HG03064 (cell line): ENCODE results near the gene PSME2.

Experiments
- ATAC-seq: cut with Tn5 transposase; IDR thresholded peaks from one replicate; pipeline ENCODE4 v1.9.1; 2021; ENCODE audit warnings: low read depth; ENCODE audit not compliant: unreplicated experiment

Gene PSME2

GRCh38 chr14:24179961-24180796 lies 33.8 kb upstream of the PSME2 start:
- no peak for ATAC-seq

GRCh38 chr14:24179294-24179960 lies 33.0 kb upstream of the PSME2 start:
- ATAC-seq: no peak

DNA sequence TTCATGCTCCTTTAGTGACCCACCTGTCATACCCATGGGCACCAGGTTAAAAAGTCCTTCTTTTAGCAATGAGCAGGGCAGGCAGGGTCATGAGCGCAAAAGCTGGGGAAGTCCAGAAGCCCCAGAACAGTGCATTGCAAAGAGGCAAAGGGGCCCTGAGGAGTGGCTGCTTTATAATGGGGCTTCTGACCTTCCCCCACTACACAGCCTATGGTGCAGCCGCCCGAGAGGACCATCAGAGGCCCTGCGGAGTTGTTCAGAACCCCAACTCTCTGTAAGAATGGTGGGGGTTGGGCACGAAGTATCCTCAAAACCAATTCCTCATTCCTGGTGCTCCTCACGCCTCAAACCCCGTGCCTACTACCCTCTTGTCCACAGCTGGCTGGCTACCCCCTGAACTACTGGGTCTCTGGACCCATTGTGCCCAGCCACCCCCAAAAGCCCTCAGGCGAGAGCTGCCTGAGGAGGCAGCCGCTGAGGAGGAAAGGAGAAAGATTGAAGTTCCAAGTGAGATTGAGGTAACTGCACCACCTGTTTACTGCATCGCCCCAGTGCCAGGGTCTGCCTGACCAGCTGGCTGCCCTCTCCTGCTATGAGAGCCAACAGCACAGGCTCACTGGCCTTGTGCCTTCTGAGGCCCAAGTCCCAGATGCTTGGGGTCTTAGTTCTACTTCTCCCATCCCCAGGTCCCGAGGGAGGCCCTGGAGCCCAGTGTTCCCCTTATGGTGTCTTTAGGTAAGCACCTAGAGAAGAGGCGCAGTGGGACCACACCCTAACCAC lies 32.2 kb upstream of the PSME2 start:
- no peak for ATAC-seq

DNA sequence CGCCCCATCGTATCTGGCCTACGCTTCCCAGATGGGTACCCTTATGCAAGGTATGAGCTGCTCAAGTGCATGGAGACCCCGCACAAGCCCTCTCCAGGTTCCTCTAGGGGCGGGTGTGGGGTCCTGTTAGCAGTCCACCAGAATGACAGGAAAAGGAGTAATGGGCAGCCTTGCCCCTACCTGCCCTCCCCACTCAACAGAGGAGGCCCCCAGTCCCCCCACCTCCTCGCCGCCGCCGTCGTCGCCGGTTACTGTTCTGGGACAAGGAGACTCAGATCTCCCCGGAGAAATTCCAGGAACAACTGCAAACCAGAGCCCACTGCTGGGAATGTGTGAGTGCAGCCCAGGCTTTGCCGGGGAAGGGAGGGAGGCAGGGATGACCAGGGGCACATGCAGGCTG lies 31.5 kb upstream of the PSME2 start:
- ATAC-seq: no peak

DNA sequence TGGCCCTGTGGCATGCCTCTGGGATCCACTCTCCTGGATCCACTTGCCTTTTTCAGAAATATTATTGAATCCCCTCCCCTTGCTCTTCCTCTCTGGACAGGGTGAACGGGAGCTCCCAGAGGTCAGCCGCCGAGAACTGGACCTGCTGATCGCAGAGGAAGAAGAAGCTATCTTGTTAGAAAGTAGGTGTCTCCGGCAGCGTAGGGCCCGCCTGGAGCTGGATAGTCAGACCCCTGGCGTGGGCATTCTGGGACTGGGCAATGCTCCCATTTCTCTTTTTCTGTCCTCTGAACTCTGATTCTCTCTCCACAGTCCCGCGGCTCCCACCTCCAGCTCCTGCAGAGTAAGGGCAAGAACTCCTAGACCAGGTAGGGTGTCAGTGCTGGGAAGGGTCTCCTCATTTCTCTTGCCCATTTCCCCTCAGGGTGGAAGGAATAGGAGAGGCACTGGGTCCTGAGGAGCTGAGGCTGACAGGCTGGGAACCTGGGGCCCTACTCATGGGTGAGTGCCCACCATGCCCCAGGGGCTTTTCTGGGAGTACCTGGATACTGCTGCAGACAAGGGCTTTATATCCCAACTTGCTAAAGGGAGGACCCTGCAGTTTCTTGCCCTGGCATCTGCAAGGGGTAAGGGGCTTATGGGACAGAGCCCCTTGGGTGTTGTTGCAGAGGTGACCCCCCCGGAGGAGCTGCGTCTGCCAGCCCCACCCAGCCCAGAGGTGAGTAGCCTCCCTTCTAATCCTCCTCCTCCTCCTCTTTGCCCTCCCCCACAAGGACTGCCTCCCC lies 30.8 kb upstream of the PSME2 start:
- ATAC-seq: no peak

GRCh38 chr14:24176599-24176998 lies 30.2 kb upstream of the PSME2 start:
- no peak for ATAC-seq

GRCh38 chr14:24172871-24173281 lies 26.5 kb upstream of the PSME2 start:
- ATAC-seq: no peak

DNA sequence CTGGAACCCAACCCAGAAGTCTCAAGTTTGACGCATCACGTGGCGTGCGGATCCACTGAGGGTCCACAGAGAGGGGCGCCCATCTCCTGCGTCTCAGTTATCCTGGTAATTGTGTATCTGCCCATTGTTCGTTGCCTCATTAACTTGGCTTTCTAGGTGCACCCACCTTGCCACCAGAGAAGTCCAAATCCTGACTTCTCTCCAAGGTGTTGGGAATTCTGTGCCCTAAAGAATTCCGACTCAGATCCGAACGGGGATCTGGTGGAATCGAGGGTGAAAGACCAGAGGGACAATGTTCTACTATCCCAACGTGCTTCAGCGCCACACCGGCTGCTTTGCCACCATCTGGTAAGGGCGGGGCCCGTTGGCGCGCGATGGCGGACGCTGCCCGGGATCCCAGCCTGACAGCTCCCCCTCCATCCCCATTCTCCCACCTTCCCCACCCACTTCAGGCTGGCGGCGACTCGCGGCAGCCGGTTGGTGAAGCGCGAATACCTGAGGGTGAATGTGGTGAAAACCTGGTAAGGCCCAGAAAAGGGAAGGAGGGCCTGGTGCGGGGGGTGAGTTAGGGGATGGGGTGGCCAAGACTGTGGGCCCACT lies 26.0 kb upstream of the PSME2 start:
- ATAC-seq: no peak

DNA sequence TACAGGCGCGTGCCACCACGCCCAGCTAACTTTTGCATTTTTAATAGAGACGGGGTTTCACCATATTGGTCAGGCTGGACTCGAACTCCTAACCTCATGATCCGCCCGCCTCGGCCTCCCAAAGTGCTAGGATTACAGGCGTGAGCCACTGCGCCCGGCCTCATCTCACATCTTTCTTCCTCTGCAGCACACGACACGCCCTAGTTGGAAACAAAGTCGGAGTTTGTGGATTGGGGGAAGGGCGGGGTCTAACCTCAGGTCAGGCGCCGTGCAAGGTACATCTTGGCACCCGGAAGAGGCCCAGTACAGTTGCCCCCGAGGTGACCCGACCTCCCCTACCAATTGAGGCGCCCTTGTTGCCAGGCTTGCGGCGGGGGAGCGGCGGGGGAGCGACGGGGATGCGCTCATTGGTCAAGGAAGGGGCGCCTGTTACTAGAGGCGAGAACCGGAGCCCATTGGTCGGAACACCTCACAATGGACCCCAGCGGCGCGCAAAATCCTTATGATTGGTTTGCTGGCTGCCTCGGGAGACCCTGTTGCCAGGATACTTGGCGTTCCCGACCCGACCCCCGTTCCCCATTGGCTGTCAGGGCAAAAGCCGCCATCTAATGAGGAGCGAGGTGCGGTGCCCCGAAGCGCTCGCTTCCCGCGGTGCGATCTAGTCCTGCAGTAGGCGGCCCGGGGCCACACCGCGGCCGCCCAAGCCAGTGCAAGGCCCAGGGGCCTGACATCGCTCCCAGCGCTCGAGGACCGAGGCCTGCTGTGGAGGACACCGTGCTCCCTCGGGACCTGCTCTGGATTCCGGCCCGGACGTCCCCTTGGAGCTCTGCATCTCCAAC lies 25.2 kb upstream of the PSME2 start, which contains the start of gene REC8:
Gene REC8, plus strand, starts transcription at position 659 of the 839 bp plus-strand sequence. CDS start 473 bp downstream, outside the sequence.
- peak; percentile 86 for ATAC-seq

- no peak for ATAC-seq
Measured at GRCh38 chr14:24167469-24168114, 21.2 kb upstream of the PSME2 start.

DNA sequence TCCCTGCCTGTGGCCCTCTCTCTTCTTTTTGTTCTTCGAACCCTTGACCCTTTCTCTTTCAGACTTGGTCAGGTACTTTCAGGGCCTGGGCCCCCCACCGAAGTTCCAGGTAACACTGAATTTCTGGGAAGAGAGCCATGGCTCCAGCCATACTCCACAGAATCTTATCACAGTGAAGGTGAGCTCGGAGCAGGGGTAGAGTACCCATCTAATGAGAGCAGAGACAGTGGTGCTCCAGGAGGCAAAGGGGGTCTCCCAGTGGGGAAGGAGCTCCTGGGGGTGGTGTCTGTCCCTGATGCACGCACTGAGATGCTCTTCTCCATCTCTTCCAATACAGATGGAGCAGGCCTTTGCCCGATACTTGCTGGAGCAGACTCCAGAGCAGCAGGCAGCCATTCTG lies 19.4 kb upstream of the PSME2 start:
- no peak for ATAC-seq

- ATAC-seq: no peak
Measured at GRCh38 chr14:24164518-24164991, 18.1 kb upstream of the PSME2 start.

DNA sequence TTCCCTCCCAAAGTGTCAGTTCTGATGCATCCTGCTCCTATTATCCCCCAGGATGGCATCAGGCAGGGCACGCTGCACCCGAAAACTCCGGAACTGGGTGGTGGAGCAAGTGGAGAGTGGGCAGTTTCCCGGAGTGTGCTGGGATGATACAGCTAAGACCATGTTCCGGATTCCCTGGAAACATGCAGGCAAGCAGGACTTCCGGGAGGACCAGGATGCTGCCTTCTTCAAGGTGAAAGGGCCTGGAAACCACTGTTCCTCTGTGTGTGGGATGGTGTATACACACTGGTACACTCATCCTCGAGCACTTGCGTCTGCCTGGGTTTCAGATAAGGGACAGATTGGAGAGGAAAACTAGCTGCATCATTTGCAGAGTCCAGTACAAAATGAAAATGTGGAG lies 15.7 kb upstream of the PSME2 start:
- ATAC-seq: no peak

DNA sequence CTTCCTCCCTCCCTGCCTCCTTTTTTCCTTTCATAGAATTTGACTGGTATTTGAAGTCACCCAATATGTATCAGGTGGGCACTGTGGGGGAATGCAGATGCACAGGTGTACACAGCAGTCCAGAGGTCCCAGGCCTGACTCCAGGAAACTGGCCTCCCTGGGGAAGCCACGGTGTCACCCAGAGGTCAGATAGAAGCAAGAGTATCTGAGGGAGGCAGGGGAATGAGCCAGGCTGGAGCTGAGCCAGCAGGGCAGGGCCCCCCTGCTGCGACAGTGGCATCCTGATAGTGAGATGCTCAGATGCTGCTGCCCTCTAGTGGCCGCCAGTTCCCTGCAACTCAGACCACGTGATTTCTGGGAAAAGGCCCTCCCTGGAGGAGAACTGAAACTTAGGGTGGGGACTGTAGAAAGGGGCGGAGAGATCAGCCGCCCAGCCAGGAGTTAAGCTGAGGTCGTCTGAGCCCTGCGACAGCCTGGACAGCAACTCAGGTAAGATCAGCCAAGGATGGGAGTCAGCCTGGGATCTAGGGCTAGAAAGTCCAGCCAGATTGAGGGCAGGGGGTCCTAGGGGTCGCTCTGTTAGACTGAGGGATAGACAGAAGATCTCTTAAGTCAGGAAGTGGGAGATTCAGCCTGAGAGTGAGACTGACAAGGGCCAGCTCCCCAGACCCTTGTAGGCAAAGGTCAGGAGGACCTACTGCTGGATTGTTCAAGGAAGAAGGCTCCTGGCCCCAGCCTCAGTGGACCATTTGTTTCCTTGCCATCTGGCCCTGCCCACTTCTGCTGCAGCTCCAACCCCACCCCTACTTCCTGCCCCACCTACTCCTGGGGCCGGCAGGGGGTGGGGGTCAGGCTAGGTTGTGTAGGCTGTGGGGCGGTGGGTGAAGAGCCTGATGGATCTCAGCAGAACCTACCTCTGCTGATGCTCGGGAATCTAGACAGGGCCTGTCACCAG lies 14.7 kb upstream of the PSME2 start, which contains the start of gene IRF9:
Gene IRF9, plus strand, starts transcription at position 416 of the 955 bp plus-strand sequence. CDS start 880 bp downstream, outside the sequence.
- ATAC-seq: peak; percentile 68

DNA sequence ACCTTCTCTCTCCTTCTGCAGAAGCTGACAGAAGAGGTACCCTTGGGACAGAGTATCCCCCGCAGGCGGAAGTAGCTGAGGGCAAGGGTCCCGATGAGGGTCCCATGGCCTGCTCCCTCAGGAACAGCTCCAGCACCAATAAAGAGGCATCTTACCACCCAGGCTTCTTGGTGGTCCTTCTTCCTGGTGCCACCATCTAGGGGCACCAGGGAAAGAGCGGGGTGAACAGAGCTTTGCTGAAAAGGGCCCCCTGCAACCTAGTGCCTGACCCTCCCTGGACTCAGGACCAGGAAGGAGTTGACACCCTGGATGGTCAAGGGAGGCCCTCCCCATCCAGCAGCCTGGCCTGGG lies 14.1 kb upstream of the PSME2 start:
- no peak for ATAC-seq

DNA sequence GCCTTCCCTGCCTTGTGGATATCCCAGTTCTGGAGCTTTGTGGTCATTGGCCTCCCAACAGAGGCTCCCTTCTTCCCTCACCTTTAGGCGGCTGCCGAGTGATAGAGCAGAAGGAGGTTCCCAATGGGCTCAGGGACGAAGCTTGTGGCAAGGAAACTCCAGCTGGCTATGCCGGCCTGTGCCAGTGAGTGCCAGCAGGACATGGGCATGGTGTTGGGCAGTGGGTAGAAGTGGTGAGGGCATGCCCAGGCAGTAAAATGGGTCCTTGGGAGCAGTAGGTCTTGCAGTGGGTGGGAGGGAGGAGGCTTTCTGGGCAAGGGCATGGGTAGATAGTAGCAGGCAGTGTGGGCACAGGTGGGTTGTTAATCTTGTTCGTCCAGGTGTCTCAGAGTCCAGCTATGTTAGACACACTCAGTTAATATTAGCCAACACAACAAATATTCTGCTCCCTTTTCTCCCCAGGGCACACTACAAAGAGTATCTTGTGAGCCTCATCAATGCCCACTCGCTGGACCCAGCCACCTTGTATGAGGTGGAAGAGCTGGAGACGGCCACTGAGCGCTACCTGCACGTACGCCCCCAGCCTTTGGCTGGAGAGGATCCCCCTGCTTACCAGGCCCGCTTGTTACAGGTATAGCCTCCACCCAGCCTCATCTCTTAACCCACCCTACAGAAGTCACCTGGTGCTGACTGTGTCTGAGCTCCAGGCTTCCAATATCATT lies 13.5 kb upstream of the PSME2 start:
- ATAC-seq: no peak

DNA sequence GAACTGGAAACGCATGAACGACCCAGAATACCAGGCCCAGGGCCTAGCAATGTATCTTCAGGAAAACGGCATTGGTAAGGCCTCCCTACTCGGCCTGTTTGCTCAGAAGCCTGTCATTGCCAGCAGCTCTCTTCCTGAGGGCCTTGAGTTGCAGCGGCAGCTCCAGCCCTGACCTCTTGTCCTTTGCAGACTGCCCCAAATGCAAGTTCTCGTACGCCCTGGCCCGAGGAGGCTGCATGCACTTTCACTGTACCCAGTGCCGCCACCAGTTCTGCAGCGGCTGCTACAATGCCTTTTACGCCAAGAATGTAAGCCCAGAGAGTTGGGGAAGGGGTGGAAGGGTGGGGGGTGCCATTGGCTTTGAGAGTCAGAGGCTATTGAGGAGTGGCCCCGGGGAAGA lies 10.9 kb upstream of the PSME2 start:
- no peak for ATAC-seq
